IMR-90 (cell line): ENCODE results near the gene DESI1. TPM values are rescaled to one million over a fixed set of nuclear protein-coding genes. Genes with fewer than 3 reads are reported as not detected.

Experiments
- ATAC-seq: fragments of 200-7000 bp; cut with Tn5 transposase; 2 replicates; pipeline ENCODE4 v1.9.1; 2020; ENCODE audit warnings: low read depth, mild to moderate bottlenecking, moderate library complexity
- BruUV-seq: library from RNA; stranded (reverse); fragments of 400-500 nt; replicated peaks from 2 replicates; lab custom pipeline; 2021; lab: Mats Ljungman, UMichigan
- CTCF ChIA-PET: fragments of 300-600 bp; formaldehyde crosslinking; extraction: SDS; loops from one replicate; lab custom pipeline; 2021; ENCODE audit warnings: antibody characterized with exemption; lab: Yijun Ruan, JAX
- POLR2A ChIA-PET: fragments of 300-600 bp; sonication (Branson Sonifier 250); formaldehyde crosslinking; loops from one replicate; lab custom pipeline; 2022; ENCODE audit warnings: antibody characterized with exemption; ENCODE audit not compliant: unreplicated experiment; lab: Charles Lee
- DNase-seq: peaks from one replicate; pipeline ENCODE4 v3.0.0; 2013
- H2AFZ ChIP-seq: replicated peaks from 2 replicates; pipeline ENCODE3; 2013; ENCODE audit warnings: low read length, mild to moderate bottlenecking; ENCODE audit not compliant: poor library complexity
- H2AK5ac ChIP-seq: 2 replicates; pipeline ENCODE4 v1.6.1; 2013; ENCODE audit warnings: low read depth, low read length, inconsistent platforms
- H2AK9ac ChIP-seq: replicated peaks from 2 replicates; pipeline ENCODE3; 2013; ENCODE audit warnings: mild to moderate bottlenecking, low read depth, low read length, moderate library complexity; ENCODE audit not compliant: poor library complexity
- H2BK120ac ChIP-seq: 2 replicates; pipeline ENCODE4 v1.6.1; 2013; ENCODE audit warnings: low read depth, low read length, inconsistent platforms
- H2BK15ac ChIP-seq: 3 replicates; pipeline ENCODE4 v1.6.1; 2013; ENCODE audit warnings: low read depth, low read length, inconsistent platforms
- H2BK20ac ChIP-seq: 2 replicates; pipeline ENCODE4 v1.6.1; 2013; ENCODE audit warnings: low read depth, mild to moderate bottlenecking, inconsistent platforms, low read length, moderate library complexity
- H2BK5ac ChIP-seq: 2 replicates; pipeline ENCODE4 v1.6.1; 2013; ENCODE audit warnings: mild to moderate bottlenecking, low read depth, low read length, inconsistent platforms; ENCODE audit not compliant: poor library complexity, severe bottlenecking
- H3K14ac ChIP-seq: replicated peaks from 2 replicates; pipeline ENCODE4 v1.6.1; 2013; ENCODE audit warnings: low read depth, low read length, inconsistent platforms
- H3K18ac ChIP-seq: 2 replicates; pipeline ENCODE4 v1.6.1; 2013; ENCODE audit warnings: low read depth, low read length, control low read depth
- H3K23ac ChIP-seq: 2 replicates; pipeline ENCODE4 v1.6.1; 2013; ENCODE audit warnings: low read depth, low read length, inconsistent platforms
- H3K27ac ChIP-seq: 2 replicates; pipeline ENCODE4 v1.5.1; 2013; ENCODE audit warnings: mild to moderate bottlenecking, control low read depth, low read length; ENCODE audit not compliant: insufficient read depth
- H3K27me3 ChIP-seq: 2 replicates; pipeline ENCODE4 v1.6.1; 2013; ENCODE audit warnings: low read length; ENCODE audit not compliant: control insufficient read depth, insufficient read depth
- H3K36me3 ChIP-seq: 2 replicates; pipeline ENCODE4 v1.6.1; 2013; ENCODE audit warnings: low read length, mixed read lengths; ENCODE audit not compliant: control insufficient read depth, insufficient read depth
- H3K4ac ChIP-seq: 2 replicates; pipeline ENCODE4 v1.6.1; 2013; ENCODE audit warnings: low read depth, low read length, inconsistent platforms
- H3K4me1 ChIP-seq: 2 replicates; pipeline ENCODE4 v1.6.1; 2013; ENCODE audit warnings: low read length, mixed read lengths; ENCODE audit not compliant: control insufficient read depth, insufficient read depth
- H3K4me2 ChIP-seq: 2 replicates; pipeline ENCODE4 v1.6.1; 2013; ENCODE audit warnings: low read depth, mild to moderate bottlenecking, control low read depth, low read length, moderate library complexity
- H3K4me3 ChIP-seq: 2 replicates; pipeline ENCODE4 v1.5.1; 2013; ENCODE audit warnings: low read depth, mild to moderate bottlenecking, control low read depth, low read length, moderate library complexity; ENCODE audit not compliant: insufficient read depth
- H3K56ac ChIP-seq: 2 replicates; pipeline ENCODE4 v1.6.1; 2013; ENCODE audit warnings: low read length, inconsistent platforms; ENCODE audit not compliant: insufficient read depth; ENCODE audit errors: extremely low read depth
- H3K79me1 ChIP-seq, 2 experiments: 2 replicates each; pipeline ENCODE4 v1.6.1; 2013; ENCODE audit warnings: low read length in 2 of 2, inconsistent platforms in 1 of 2, low read depth in 1 of 2
- H3K9ac ChIP-seq: 2 replicates; pipeline ENCODE4 v1.6.1; 2013; ENCODE audit warnings: low read depth, low read length, control low read depth
- H3K9me1 ChIP-seq: 2 replicates; pipeline ENCODE4 v1.6.1; 2013; ENCODE audit warnings: low read length, inconsistent platforms; ENCODE audit not compliant: insufficient read depth
- H3K9me3 ChIP-seq: 2 replicates; pipeline ENCODE4 v1.6.1; 2013; ENCODE audit warnings: low read length; ENCODE audit not compliant: control insufficient read depth, insufficient read depth
- H4K20me1 ChIP-seq: 2 replicates; pipeline ENCODE4 v1.6.1; 2013; ENCODE audit warnings: low read length, inconsistent platforms; ENCODE audit not compliant: insufficient read depth
- H4K5ac ChIP-seq: 2 replicates; pipeline ENCODE4 v1.6.1; 2013; ENCODE audit warnings: mild to moderate bottlenecking, low read depth, low read length, control low read depth
- H4K8ac ChIP-seq, 2 experiments: 2 replicates each; pipeline ENCODE4 v1.6.1; 2013; ENCODE audit warnings: low read depth in 2 of 2, low read length in 2 of 2, control low read depth in 1 of 2, inconsistent platforms in 1 of 2
- H4K91ac ChIP-seq: 2 replicates; pipeline ENCODE4 v1.6.1; 2013; ENCODE audit warnings: low read depth, low read length, inconsistent platforms; ENCODE audit not compliant: insufficient read depth
- BHLHE40 ChIP-seq: fragments of 150-350 bp; IDR thresholded peaks from 2 replicates; pipeline ENCODE4 v1.6.1; 2016; ENCODE audit warnings: mild to moderate bottlenecking, low read depth, low read length
- CEBPB ChIP-seq: IDR thresholded peaks from 2 replicates; pipeline ENCODE4 v1.6.1; 2012; ENCODE audit warnings: low read depth, low read length, improper control_type of control experiment
- CHD1 ChIP-seq: IDR thresholded peaks from 2 replicates; pipeline ENCODE4 v1.6.1; 2012; ENCODE audit warnings: low read depth, low read length, improper control_type of control experiment
- CTCF ChIP-seq: conservative IDR thresholded peaks from 2 replicates; pipeline ENCODE4 v1.5.1; 2012; ENCODE audit warnings: mild to moderate bottlenecking, low read depth, low read length, improper control_type of control experiment
- ELK1 ChIP-seq: fragments of 150-350 bp; IDR thresholded peaks from 2 replicates; pipeline ENCODE4 v1.6.1; 2016; ENCODE audit warnings: low read depth, mild to moderate bottlenecking, low read length, moderate library complexity, borderline replicate concordance
- FOS ChIP-seq: fragments of 150-350 bp; IDR thresholded peaks from 2 replicates; pipeline ENCODE4 v1.6.1; 2016; ENCODE audit warnings: low read depth, low read length
- MAFK ChIP-seq: IDR thresholded peaks from 2 replicates; pipeline ENCODE4 v1.6.1; 2012; ENCODE audit warnings: low read depth, low read length, improper control_type of control experiment
- MAZ ChIP-seq: IDR thresholded peaks from 2 replicates; pipeline ENCODE4 v1.6.1; 2012; ENCODE audit warnings: low read depth, mild to moderate bottlenecking, low read length, improper control_type of control experiment, moderate library complexity, borderline replicate concordance
- MXI1 ChIP-seq: IDR thresholded peaks from 2 replicates; pipeline ENCODE4 v1.6.1; 2012; ENCODE audit warnings: low read depth, mild to moderate bottlenecking, low read length, moderate library complexity, borderline replicate concordance
- NFE2L2 ChIP-seq: fragments of 150-350 bp; IDR thresholded peaks from 2 replicates; pipeline ENCODE4 v1.6.1; 2016; ENCODE audit warnings: low read depth, mild to moderate bottlenecking, low read length
- POLR2A ChIP-seq: IDR thresholded peaks from 2 replicates; pipeline ENCODE4 v1.6.1; 2012; ENCODE audit warnings: mild to moderate bottlenecking, low read depth, low read length
- RAD21 ChIP-seq: IDR thresholded peaks from 2 replicates; pipeline ENCODE4 v1.6.1; 2012; ENCODE audit warnings: low read length, improper control_type of control experiment
- RCOR1 ChIP-seq: IDR thresholded peaks from 2 replicates; pipeline ENCODE4 v1.6.1; 2012; ENCODE audit warnings: mild to moderate bottlenecking, low read length, improper control_type of control experiment; ENCODE audit not compliant: insufficient replicate concordance
- RFX5 ChIP-seq: IDR thresholded peaks from 2 replicates; pipeline ENCODE4 v1.8.0; 2012; ENCODE audit warnings: low read depth, mild to moderate bottlenecking, low read length, moderate library complexity
- SMC3 ChIP-seq: fragments of 150-350 bp; IDR thresholded peaks from 2 replicates; pipeline ENCODE4 v1.6.1; 2016; ENCODE audit warnings: low read depth, mild to moderate bottlenecking, antibody characterized with exemption, low read length, moderate library complexity
- USF2 ChIP-seq: fragments of 150-350 bp; IDR thresholded peaks from 2 replicates; pipeline ENCODE4 v1.6.1; 2017; ENCODE audit warnings: mild to moderate bottlenecking, antibody characterized with exemption, low read length, low read depth
- WGBS, 2 experiments: methylation state at CpG; one replicate each; pipeline versions ENCODE4 v1.1.5 to v1.1.7; 2013; ENCODE audit warnings: missing lambda C conversion rate in 2 of 2; ENCODE audit not compliant: insufficient read length in 1 of 2; ENCODE audit errors: extremely low coverage in 2 of 2; 5-methylcytosine and 5-hydroxymethylcytosine counted together
- dilution Hi-C: fragments of 300-500 bp; cut with HindIII; formaldehyde crosslinking; loops from one replicate; pipeline ENCODE4 v1.14.3; 2018; ENCODE audit warnings: low sequenced_read_pairs; ENCODE audit not compliant: unreplicated experiment
- in situ Hi-C: fragments of 300-500 bp; cut with MboI; formaldehyde crosslinking; loops from 3 replicates; pipeline ENCODE4 v1.14.3; 2019; ENCODE audit warnings: low sequenced_read_pairs, inconsistent platforms, mixed read lengths
- intact Hi-C: fragments of 100-400 bp; cut with micrococcal nuclease; formaldehyde crosslinking; loops from 2 replicates; pipeline ENCODE4 v1.10.0; 2022
- polyA plus RNA-seq, 3 experiments: library from polyadenylated mRNA; depleted of rRNA; stranded (reverse); fragments of >200 nt; gene quantifications; 2 replicates each; pipeline ENCODE4 v1.2.3, GENCODE V29; 2012; ENCODE audit warnings: low replicate concordance in 1 of 3
- total RNA-seq: library from RNA; depleted of rRNA; stranded (reverse); fragments of >200 nt; gene quantifications from 2 replicates; pipeline ENCODE4 v1.2.3, GENCODE V29; 2012

Gene DESI1
- total and polyA plus RNA-seq, 2 of the 4 experiments (the other 2 are of a cell fraction): 14.5 to 24.9 TPM

- in situ Hi-C loops: no loop called here
Measured at GRCh38 chr22:41648432-41648831, 27.6 kb upstream of the DESI1 start.

More at GRCh38 chr22:41648432-41648831, 27.6 kb upstream of the DESI1 start:
- Histone ChIP-seq H3K4me1 (no peaks in the 10 kb centered on the region; the same call in 1 of the 2 replicates), H2BK5ac (no peak overlapping the region), H3K4ac (no peak overlapping the region), H3K18ac (no peak overlapping the region), H3K14ac (no peak overlapping the region), H3K79me1 (peaks cover 25 to 46% of the 10 kb centered on the region in 2 experiments), H2AFZ (no peak overlapping the region), H3K4me2 (no peak overlapping the region), H3K9me3 (no peaks in the 10 kb centered on the region), H3K56ac (no peak overlapping the region), H3K27ac (no peak overlapping the region), H2BK20ac (no peak overlapping the region), H4K20me1 (no peaks in the 10 kb centered on the region; the same call in none of the 2 replicates), H2BK15ac (no peak overlapping the region), H4K91ac (no peak overlapping the region), H2AK9ac (no peak overlapping the region), H4K5ac (no peak overlapping the region), H3K9me1 (peaks cover 5% of the 10 kb centered on the region; the same call in 1 of the 2 replicates), H3K9ac (no peak overlapping the region), H4K8ac (no peak overlapping the region), H2BK120ac (no peak overlapping the region), H2AK5ac (no peak overlapping the region), H3K4me3 (no peak overlapping the region), H3K23ac (no peak overlapping the region), H3K27me3 (no peaks in the 10 kb centered on the region), H3K36me3 (peaks cover 56% of the 10 kb centered on the region)
- POLR2A ChIA-PET: no interaction called here
- dilution Hi-C loops (no loop called here), intact Hi-C loops (no loop called here)
- WGBS, 2 experiments: no CpG with 5 or more reads among the region's 1 CpG
- BruUV-seq: no TSS peak
- TF ChIP-seq CEBPB: no peak
- no peak for TF ChIP-seq CTCF
- no peak for TF ChIP-seq RFX5
- no peak for TF ChIP-seq SMC3
- TF ChIP-seq CHD1: no peak
- no peak for TF ChIP-seq BHLHE40
- no peak for TF ChIP-seq RCOR1
- no peak for TF ChIP-seq NFE2L2
- no peak for TF ChIP-seq POLR2A
- TF ChIP-seq MAZ: no peak
- no peak for TF ChIP-seq ELK1
- no peak for TF ChIP-seq MXI1
- no peak for TF ChIP-seq RAD21
- TF ChIP-seq USF2: no peak
- TF ChIP-seq FOS: no peak
- TF ChIP-seq MAFK: no peak
- peak; percentile 40 for ATAC-seq
- no peak for DNase-seq
- CTCF ChIA-PET: interaction anchor here (1.2 to 1.5 kb wide), 2 partner anchors 19 to 49 kb away, joined by 4 to 5 read pairs; no protein-coding TSS in a partner anchor
